ENCODE measurements around the gene PRXL2B. TPM values are rescaled to one million over a fixed set of nuclear protein-coding genes. Genes with fewer than 3 reads are reported as not detected.

The PRXL2B gene
- total and polyA plus RNA-seq, 4 donors, result 19.0 to 85.9 (median 52.0) TPM

DNA sequence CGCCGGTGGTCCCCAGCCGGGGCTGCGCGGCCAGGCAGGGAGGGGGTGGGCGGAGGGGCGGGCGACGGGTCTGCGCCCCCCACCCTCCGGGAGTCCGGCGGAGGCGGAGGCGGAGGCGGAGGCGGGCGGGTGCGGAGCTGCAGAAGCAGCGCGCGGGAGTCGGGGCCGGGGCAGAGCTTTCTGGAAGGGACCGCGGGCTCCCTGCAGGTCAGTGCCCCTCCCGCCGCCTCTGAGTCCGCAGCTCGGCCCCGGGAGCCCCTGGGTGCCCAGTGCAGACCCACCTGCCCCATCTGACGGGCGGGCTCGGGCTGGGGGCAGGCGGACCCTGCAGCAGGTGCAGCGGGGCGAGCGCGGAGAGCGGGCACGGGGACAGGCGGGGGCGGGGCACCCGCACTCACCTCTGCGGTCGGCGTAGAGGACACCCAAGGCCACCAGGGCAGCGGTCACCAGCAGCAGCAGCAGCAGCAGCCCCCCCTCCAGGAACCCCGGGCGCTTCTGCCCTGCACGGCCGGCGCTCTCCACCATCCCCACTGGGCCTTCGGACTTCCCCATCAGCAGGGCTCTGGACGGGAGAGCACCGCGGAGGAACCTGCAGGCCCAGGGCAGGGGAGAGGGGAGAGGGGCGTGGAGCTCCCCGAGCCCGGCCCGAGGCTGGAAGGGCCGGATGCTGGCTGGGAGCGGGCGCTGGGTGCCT, 42.5 kb downstream of the PRXL2B start:
- peak in 1 of 6 donors; percentile 20 for DNase-seq (ENCODE audit: low read depth in 4 of 6, low spot score in 6 of 6)
- Histone ChIP-seq H3K27me3 (ENCODE audit: control insufficient read depth, insufficient read depth, low read length) (peaks cover 38% of the 10 kb centered on the region), H3K4me3 (ENCODE audit: low read depth, low read length) (no peak overlapping the region), H3K4me1 (ENCODE audit: control insufficient read depth, insufficient read depth, low read length) (peaks cover 25% of the 10 kb centered on the region), H3K9me3 (ENCODE audit: control insufficient read depth, insufficient read depth, low read length) (no peaks in the 10 kb centered on the region), H3K27ac (ENCODE audit: low read depth, low read length) (no peak overlapping the region), H3K36me3 (ENCODE audit: control insufficient read depth, insufficient read depth, low read length) (no peaks in the 10 kb centered on the region)
- WGBS (ENCODE audit: insufficient coverage), result under 1% methylated on average over 55 of the region's 64 CpGs

DNA sequence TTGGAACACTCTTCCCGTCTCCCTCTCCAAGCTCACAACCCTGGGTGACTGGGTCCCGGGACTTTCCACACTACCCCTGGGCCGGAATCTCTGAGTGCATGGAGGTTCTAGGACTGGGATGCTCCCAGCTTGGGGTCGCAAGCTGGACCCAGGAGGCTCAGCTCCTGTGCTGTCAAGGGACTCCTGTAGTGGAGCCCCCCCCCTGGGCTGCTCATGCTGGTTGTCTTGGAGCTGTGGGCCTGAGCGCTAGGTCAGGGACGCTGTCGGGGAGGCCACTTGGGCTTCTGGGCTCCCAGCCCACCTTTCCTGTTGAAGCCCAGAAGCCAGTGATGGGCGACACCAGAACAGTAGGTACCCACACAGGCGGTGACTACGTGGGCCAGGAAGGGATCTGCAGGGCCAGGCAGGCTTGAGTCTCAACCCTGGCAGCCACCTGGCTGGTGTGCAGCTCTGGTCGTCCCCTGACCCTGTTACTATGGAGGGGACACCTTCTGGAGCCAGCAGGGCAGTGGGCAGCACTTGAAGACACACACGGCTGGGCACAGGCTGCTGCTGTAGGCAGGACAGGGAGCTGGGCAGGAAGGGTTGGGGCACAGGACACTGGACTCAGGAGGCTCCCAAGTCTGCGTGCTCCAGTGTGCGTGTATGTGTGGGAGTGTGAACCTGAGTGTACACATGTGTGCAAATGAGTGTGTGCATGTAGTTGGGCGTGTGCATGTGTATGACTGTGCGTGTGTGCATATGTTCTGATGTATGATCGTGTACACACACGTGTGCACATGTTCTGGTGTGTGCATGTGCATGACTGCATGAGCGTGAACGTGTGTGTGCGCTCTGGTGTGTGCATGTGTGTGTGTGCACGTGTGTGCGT, 43.3 kb downstream of the PRXL2B start:
- no peak for DNase-seq (ENCODE audit: low read depth in 4 of 6, low spot score in 6 of 6)
- Histone ChIP-seq H3K9me3 (ENCODE audit: control insufficient read depth, insufficient read depth, low read length) (no peaks in the 10 kb centered on the region), H3K4me1 (ENCODE audit: control insufficient read depth, insufficient read depth, low read length) (peaks cover 29% of the 10 kb centered on the region), H3K27ac (ENCODE audit: low read depth, low read length) (no peak overlapping the region), H3K27me3 (ENCODE audit: control insufficient read depth, insufficient read depth, low read length) (peaks cover 38% of the 10 kb centered on the region), H3K4me3 (ENCODE audit: low read depth, low read length) (no peak overlapping the region), H3K36me3 (ENCODE audit: control insufficient read depth, insufficient read depth, low read length) (no peaks in the 10 kb centered on the region)
- 85% methylated on average over 23 of the region's 23 CpGs for WGBS (ENCODE audit: insufficient coverage)

DNA sequence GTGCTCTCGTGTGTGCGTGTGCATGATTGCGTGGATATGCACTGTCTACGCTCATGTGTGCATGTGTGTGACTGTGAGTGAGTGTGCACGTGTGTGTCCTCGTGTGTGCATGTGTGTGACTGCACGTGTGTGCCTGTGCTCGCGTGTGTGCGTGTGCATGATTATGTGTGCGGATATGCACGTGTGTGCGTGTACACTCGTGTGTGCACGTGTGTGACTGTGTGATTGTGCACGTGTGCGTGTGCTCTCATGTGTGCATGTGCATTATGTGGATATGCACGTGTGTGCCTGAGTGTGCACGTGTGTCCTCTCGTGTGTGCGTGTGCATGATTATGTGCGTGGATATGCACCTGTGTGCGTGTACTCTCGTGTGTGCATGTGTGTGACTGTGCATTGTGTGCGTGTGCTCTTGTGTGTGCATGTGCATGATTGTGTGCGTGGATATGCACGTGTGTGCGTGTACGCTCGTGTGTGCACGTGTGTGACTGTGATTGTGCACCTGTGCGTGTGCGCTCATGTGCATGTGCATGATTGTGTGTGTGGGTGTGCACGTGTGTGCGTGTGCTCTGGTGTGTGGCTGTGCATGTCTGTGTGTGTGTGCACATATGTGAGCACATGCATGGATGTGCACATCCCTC, 44.0 kb downstream of the PRXL2B start:
- Histone ChIP-seq H3K36me3 (ENCODE audit: control insufficient read depth, insufficient read depth, low read length) (no peaks in the 10 kb centered on the region), H3K9me3 (ENCODE audit: control insufficient read depth, insufficient read depth, low read length) (no peaks in the 10 kb centered on the region), H3K27ac (ENCODE audit: low read depth, low read length) (no peak overlapping the region), H3K4me3 (ENCODE audit: low read depth, low read length) (no peak overlapping the region), H3K27me3 (ENCODE audit: control insufficient read depth, insufficient read depth, low read length) (peaks cover 38% of the 10 kb centered on the region), H3K4me1 (ENCODE audit: control insufficient read depth, insufficient read depth, low read length) (peaks cover 29% of the 10 kb centered on the region)
- no peak for DNase-seq (ENCODE audit: low read depth in 4 of 6, low spot score in 6 of 6)
- 95% methylated on average over 35 of the region's 35 CpGs for WGBS (ENCODE audit: insufficient coverage)

DNA sequence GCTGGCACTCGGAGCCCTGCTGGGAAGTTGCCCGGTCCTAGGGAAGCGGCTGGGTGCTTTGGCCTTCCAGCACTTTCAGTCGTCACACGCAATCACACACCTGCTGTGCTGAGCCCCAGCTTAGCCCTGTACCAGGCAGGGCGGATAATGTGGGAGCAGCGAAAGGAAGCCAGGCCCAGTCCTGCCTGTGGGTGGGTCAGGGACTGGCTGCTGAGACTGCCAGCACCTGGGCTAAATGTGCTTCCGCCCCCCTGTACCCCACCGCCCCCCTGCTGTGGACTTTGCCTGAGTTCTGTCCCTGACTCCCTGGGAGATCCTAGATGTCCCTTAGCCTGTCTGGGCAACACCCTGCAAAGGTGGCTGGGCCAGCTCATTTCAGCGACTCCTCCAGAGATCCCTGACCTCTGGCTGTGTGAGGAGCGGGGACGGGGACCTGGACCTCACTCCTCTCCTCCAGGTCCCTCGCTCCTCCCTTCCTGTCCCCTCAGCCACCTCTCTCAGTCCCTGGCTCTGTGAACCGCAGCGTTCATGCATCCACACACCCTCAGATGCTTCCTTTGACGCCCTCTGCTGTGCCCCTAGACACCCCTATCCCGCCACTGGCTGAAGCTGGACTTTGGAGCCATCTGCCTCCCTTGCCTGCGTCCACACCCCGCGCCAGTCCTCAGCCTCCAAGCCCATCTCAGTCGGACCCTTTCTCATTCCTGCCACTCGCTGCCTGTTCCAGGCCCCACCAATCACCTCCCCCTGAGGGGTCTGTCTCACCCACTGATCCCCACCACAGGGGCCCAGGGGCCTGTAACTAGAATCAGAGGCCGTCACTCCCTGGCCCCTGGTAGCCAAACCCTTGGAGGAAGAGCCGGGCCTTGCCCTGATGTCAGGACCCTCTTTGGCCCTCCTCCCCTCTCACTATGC, 44.8 kb downstream of the PRXL2B start:
- 82% methylated on average over 24 of the region's 24 CpGs for WGBS (ENCODE audit: insufficient coverage)

DNA sequence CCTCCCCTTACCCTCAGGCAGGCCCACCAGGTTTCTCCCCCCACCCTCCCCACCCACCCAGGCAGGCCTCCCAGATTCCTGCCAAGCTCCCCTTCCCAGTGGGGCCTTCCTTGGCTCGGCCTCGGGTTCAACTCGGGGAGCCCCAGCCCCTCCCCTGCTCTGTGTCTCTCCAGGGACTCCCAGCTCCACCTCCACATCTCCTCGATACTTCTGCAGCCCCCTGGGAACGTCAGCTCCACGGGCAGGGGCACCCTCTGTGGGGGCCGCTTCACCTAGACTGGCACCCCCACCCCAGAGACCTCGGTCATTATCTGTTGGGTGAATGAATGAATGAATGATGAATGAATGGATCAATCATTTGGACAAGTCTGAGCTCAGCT, 45.5 kb downstream of the PRXL2B start:
- DNase-seq (ENCODE audit: low read depth in 4 of 6, low spot score in 6 of 6), result no peak
- H3K36me3 ChIP-seq (ENCODE audit: control insufficient read depth, insufficient read depth, low read length), result no peaks in the 10 kb centered on the region
- no peak overlapping the region for H3K4me3 ChIP-seq (ENCODE audit: low read depth, low read length)
- H3K9me3 ChIP-seq (ENCODE audit: control insufficient read depth, insufficient read depth, low read length), result peaks cover 4% of the 10 kb centered on the region
- WGBS (ENCODE audit: insufficient coverage), result 60% methylated on average over 3 of the region's 8 CpGs
- H3K4me1 ChIP-seq (ENCODE audit: control insufficient read depth, insufficient read depth, low read length), result peaks cover 29% of the 10 kb centered on the region
- peaks cover 30% of the 10 kb centered on the region for H3K27me3 ChIP-seq (ENCODE audit: control insufficient read depth, insufficient read depth, low read length)
- H3K27ac ChIP-seq (ENCODE audit: low read depth, low read length), result no peak overlapping the region

More for the DNA sequence above, 44.8 kb downstream of the PRXL2B start:
- Histone ChIP-seq H3K27ac (ENCODE audit: low read depth, low read length) (no peak overlapping the region), H3K27me3 (ENCODE audit: control insufficient read depth, insufficient read depth, low read length) (peaks cover 34% of the 10 kb centered on the region), H3K9me3 (ENCODE audit: control insufficient read depth, insufficient read depth, low read length) (no peaks in the 10 kb centered on the region), H3K36me3 (ENCODE audit: control insufficient read depth, insufficient read depth, low read length) (no peaks in the 10 kb centered on the region), H3K4me3 (ENCODE audit: low read depth, low read length) (no peak overlapping the region), H3K4me1 (ENCODE audit: control insufficient read depth, insufficient read depth, low read length) (peaks cover 29% of the 10 kb centered on the region)
- DNase-seq (ENCODE audit: low read depth in 4 of 6, low spot score in 6 of 6), result no peak

DNA sequence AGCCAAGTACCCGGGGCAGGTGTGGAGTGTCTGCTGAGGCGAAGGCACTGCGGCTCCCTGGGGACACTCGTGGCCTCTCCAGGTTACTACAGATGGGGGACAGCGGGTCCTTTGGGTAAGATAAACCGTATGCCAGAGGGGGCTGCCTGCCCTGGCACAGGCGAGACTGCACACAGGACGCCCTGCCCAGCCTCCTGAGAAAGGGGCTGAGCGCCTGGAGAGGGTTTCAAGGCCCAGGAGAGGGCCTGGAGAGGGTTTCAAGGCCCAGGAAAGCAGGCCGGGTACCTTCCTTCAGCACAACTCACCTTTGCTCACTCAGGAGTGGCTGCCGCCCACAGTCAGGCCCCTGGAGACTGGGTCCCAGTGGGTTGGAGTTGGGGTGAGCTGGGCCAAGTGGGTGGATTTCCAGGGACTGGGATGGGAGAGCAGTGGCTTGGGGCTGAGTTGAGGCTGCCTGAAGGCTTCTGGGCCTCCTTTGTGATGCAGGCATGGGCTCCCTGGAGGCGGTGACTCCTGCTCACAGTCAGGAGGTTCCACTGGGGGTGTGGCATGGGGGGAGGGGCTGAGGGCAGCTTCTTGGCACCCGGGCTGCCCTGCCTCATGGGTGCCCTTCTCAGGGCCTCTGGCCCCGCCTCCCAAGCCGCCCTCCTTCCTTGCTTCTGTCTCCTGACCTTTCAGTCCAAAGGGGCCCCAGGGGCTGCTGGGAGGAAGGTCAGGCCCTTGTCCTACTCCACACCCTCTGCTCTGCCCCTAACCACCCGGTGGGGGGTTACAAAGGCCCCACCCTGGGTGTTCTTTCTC, 46.2 kb downstream of the PRXL2B start, which contains the start of gene MMEL1:
MMEL1 (minus strand) TSS at position 456 of the 801 bp plus-strand sequence. CDS start 3,532 bp downstream, outside the sequence.
- 70% methylated on average over 13 of the region's 16 CpGs for WGBS (ENCODE audit: insufficient coverage)
- Histone ChIP-seq H3K4me3 (ENCODE audit: low read depth, low read length) (no peak within 1 kb of the TSS), H3K4me1 (ENCODE audit: control insufficient read depth, insufficient read depth, low read length) (peaks cover 29% of the 10 kb centered on the region), H3K36me3 (ENCODE audit: control insufficient read depth, insufficient read depth, low read length) (no peaks in the 10 kb centered on the region), H3K27ac (ENCODE audit: low read depth, low read length) (no peak within 1 kb of the TSS), H3K9me3 (ENCODE audit: control insufficient read depth, insufficient read depth, low read length) (peaks cover 5% of the 10 kb centered on the region), H3K27me3 (ENCODE audit: control insufficient read depth, insufficient read depth, low read length) (peaks cover 23% of the 10 kb centered on the region)
- DNase-seq (ENCODE audit: low read depth in 4 of 6, low spot score in 6 of 6), result no peak

DNA sequence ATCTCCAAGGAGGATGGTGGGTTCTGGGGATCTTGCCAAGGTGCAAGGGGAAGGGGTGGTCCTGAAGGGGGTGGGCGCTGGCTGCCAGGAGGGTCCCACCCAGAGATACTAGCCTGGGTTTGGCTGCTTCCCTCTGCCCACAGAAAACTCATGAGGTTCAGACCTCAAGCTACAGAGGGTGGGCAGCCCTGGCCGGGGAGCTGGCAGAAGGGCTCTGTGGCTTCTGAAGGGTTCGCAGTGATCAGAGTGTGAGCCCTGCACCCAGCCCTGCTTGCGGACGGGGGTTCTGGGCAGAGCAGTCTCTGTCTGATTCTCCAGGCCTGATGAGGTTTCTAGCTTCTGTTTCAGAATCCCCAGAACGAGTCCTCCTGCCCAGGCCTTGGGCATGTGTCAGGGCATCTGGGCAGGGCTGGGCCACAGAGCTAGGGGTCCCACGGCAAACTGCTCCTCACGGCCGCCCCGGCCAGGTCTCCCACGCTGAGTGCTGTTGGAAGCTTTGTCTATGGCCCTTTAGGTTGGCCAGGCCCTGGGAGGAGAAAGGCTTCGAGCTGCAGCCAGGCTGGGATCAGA, 46.9 kb downstream of the PRXL2B start:
- H3K4me3 ChIP-seq (ENCODE audit: low read depth, low read length), result no peak overlapping the region
- H3K36me3 ChIP-seq (ENCODE audit: control insufficient read depth, insufficient read depth, low read length), result no peaks in the 10 kb centered on the region
- peaks cover 16% of the 10 kb centered on the region for H3K27me3 ChIP-seq (ENCODE audit: control insufficient read depth, insufficient read depth, low read length)
- peaks cover 29% of the 10 kb centered on the region for H3K4me1 ChIP-seq (ENCODE audit: control insufficient read depth, insufficient read depth, low read length)
- DNase-seq (ENCODE audit: low read depth in 4 of 6, low spot score in 6 of 6), result no peak
- 76% methylated on average over 12 of the region's 12 CpGs for WGBS (ENCODE audit: insufficient coverage)
- peaks cover 5% of the 10 kb centered on the region for H3K9me3 ChIP-seq (ENCODE audit: control insufficient read depth, insufficient read depth, low read length)
- H3K27ac ChIP-seq (ENCODE audit: low read depth, low read length), result no peak overlapping the region

DNA sequence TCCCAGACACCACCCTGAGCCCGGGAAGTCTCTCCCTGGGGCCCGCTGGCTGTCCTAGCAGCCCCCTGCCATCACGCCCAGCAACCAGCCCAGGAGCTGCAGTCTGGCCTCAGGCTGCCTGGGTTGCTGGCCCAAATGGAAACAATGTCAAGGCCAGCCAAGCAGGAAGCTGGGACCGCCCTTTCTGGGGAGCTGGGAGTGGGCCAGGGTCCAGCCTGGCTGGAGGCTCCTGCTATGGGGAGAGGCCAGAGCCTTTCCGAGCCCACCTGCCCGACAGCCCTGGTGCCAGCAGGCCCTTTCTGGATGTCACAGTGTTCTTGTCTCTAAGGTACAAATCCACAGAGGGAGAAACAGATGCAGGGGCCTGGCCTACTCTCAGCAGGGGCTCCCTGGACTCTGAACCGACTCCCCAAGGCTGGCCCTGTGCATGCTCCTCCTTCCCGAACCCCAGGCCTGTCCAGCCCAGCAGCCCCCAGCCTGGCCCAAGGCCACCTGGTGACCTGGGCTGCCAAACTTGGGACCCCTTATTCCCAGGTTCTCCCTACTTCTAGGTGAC, 47.4 kb downstream of the PRXL2B start:
- no peak overlapping the region for H3K4me3 ChIP-seq (ENCODE audit: low read depth, low read length)

More for the DNA sequence above, 47.4 kb downstream of the PRXL2B start:
- Histone ChIP-seq H3K27me3 (ENCODE audit: control insufficient read depth, insufficient read depth, low read length) (peaks cover 12% of the 10 kb centered on the region), H3K36me3 (ENCODE audit: control insufficient read depth, insufficient read depth, low read length) (no peaks in the 10 kb centered on the region), H3K4me1 (ENCODE audit: control insufficient read depth, insufficient read depth, low read length) (peaks cover 29% of the 10 kb centered on the region), H3K27ac (ENCODE audit: low read depth, low read length) (no peak overlapping the region), H3K9me3 (ENCODE audit: control insufficient read depth, insufficient read depth, low read length) (peaks cover 5% of the 10 kb centered on the region)
- peak in 1 of 6 donors; percentile 28 for DNase-seq (ENCODE audit: low read depth in 4 of 6, low spot score in 6 of 6)
- 59% methylated on average over 8 of the region's 8 CpGs for WGBS (ENCODE audit: insufficient coverage)

Measured in spinal cord (tissue), 10 donors.